Lower leg skin (tissue), 4 donors: ENCODE data around the gene KRTAP19-6. TPM values are rescaled to one million over a fixed set of nuclear protein-coding genes. Genes with fewer than 3 reads are reported as not detected.

ENCODE experiments used
- DNase-seq, 2 donors: peaks; one replicate each; pipeline ENCODE4 v3.0.0-alpha.2; 2019; ENCODE audit warnings: low spot score in 2 of 2
- H3K4me3 ChIP-seq: fragments of 200-600 bp; sonication (generic); 2 replicates; pipeline ENCODE4 v1.5.1; 2017; ENCODE audit warnings: mild to moderate bottlenecking, low read depth; ENCODE audit not compliant: poor library complexity, severe bottlenecking
- CTCF ChIP-seq, 3 donors: fragments of 450-650 bp; IDR thresholded peaks; one replicate each; pipeline ENCODE4 v1.5.1; 2016; ENCODE audit warnings: antibody characterized with exemption in 3 of 3, mild to moderate bottlenecking in 3 of 3, moderate library complexity in 2 of 3
- POLR2A ChIP-seq, 2 donors: fragments of 450-650 bp; IDR thresholded peaks; one replicate each; pipeline ENCODE4 v1.6.1; 2016 to 2017; ENCODE audit warnings: antibody characterized with exemption in 2 of 2, mild to moderate bottlenecking in 1 of 2, moderate library complexity in 1 of 2
- WGBS, 2 donors: methylation state at CpG; one replicate each; pipeline ENCODE4 v1.1.5; 2018; 5-methylcytosine and 5-hydroxymethylcytosine counted together
- intact Hi-C: fragments of 100-400 bp; cut with DNase I; formaldehyde crosslinking; loops from one replicate; pipeline ENCODE4 v1.15.0; 2023; ENCODE audit warnings: low total_unique reads
- total RNA-seq, 4 donors: library from RNA; depleted of rRNA; stranded (reverse); fragments of >200 nt; gene quantifications; one replicate each; pipeline ENCODE4 v1.1.0, GENCODE V29; 2016

KRTAP19-6 gene
- total RNA-seq, 4 donors from 2014 or later, result not detected

- intact Hi-C loops, result no loop called here
- no peak overlapping the region for H3K4me3 ChIP-seq
- TF ChIP-seq CTCF (IDR thresholded peaks at IDR 0.05) (no peak), POLR2A (IDR thresholded peaks at IDR 0.05) (no peak)
- no peak for DNase-seq
Observed at GRCh38 chr21:30567617-30568016, 26.0 kb upstream of the KRTAP19-6 start.

GRCh38 chr21:30563630-30564029 is 22.0 kb upstream of the KRTAP19-6 start:
- DNase-seq, result no peak
- intact Hi-C loops, result no loop called here
- TF ChIP-seq POLR2A (IDR thresholded peaks at IDR 0.05) (no peak), CTCF (IDR thresholded peaks at IDR 0.05) (no peak)
- no peak overlapping the region for H3K4me3 ChIP-seq
- WGBS, 2 donors, result 89 to 92% methylated on average over 2 of the region's 2 CpGs

GRCh38 chr21:30563072-30563471 is 21.4 kb upstream of the KRTAP19-6 start:
- DNase-seq, result no peak
- WGBS, 2 donors, result 65 to 82% methylated on average over 6 of the region's 6 CpGs
- no peak overlapping the region for H3K4me3 ChIP-seq
- no peak for TF ChIP-seq POLR2A (IDR thresholded peaks at IDR 0.05)
- TF ChIP-seq CTCF (IDR thresholded peaks at IDR 0.05), result no peak
- intact Hi-C loops, result no loop called here

- H3K4me3 ChIP-seq, result no peak overlapping the region
- WGBS, 2 donors, result 59 to 62% methylated on average over 2 of the region's 2 CpGs
- TF ChIP-seq POLR2A (IDR thresholded peaks at IDR 0.05) (no peak), CTCF (IDR thresholded peaks at IDR 0.05) (no peak)
- no peak for DNase-seq
- intact Hi-C loops, result no loop called here
Observed at GRCh38 chr21:30561957-30562356, 20.3 kb upstream of the KRTAP19-6 start.

- 63 to 78% methylated on average over 2 of the region's 2 CpGs for WGBS, 2 donors
- no peak for TF ChIP-seq CTCF (IDR thresholded peaks at IDR 0.05)
- TF ChIP-seq POLR2A (IDR thresholded peaks at IDR 0.05), result no peak
- intact Hi-C loops, result no loop called here
- H3K4me3 ChIP-seq, result no peak within 1 kb of the TSS
- no peak for DNase-seq
Observed at GRCh38 chr21:30561264-30561895, 19.7 kb upstream of the KRTAP19-6 start, which contains the start of gene KRTAP19-7. Gene KRTAP19-7 (minus strand): TSS chr21:30561314. CDS start chr21:30561289, 25 bp downstream.

GRCh38 chr21:30555095-30555494 is 13.4 kb upstream of the KRTAP19-6 start:
- WGBS, 2 donors, result 90 to 92% methylated on average over 2 of the region's 2 CpGs
- intact Hi-C loops, result no loop called here
- TF ChIP-seq POLR2A (IDR thresholded peaks at IDR 0.05) (no peak), CTCF (IDR thresholded peaks at IDR 0.05) (no peak)
- no peak for DNase-seq
- H3K4me3 ChIP-seq, result no peak overlapping the region
